ENCODE data around the gene TIMP2. TPM values are rescaled to one million over a fixed set of nuclear protein-coding genes. Genes with fewer than 3 reads are reported as not detected.
"Not testable (repeated sequence)": the region's sequence is repeated elsewhere in the genome, so short reads cannot be mapped to it uniquely, and the experiment has no call there.

TIMP2 gene
- total RNA-seq, 1 donor from 2014 or later, result 34.1 TPM

- no peak for DNase-seq (ENCODE audit: low read depth, low spot score)
These were observed 31.1 kb upstream of the TIMP2 start for GRCh38 chr17:78956254-78956653.

GRCh38 chr17:78954684-78955083 is 29.5 kb upstream of the TIMP2 start:
- no peak for DNase-seq (ENCODE audit: low read depth, low spot score)

- no peak for DNase-seq (ENCODE audit: low read depth, low spot score)
These were observed 28.5 kb upstream of the TIMP2 start for GRCh38 chr17:78953356-78954350.

GRCh38 chr17:78952706-78953105 is 27.5 kb upstream of the TIMP2 start:
- no peak for DNase-seq (ENCODE audit: low read depth, low spot score)

GRCh38 chr17:78951967-78952551 is 26.9 kb upstream of the TIMP2 start:
- no peak for DNase-seq (ENCODE audit: low read depth, low spot score)

GRCh38 chr17:78950870-78951269 is 25.7 kb upstream of the TIMP2 start:
- DNase-seq (ENCODE audit: low read depth, low spot score), result no peak

- no peak for DNase-seq (ENCODE audit: low read depth, low spot score)
These were observed 22.3 kb upstream of the TIMP2 start for GRCh38 chr17:78947235-78948149.

GRCh38 chr17:78946631-78947030 is 21.4 kb upstream of the TIMP2 start:
- DNase-seq (ENCODE audit: low read depth, low spot score), result no peak

- no peak for DNase-seq (ENCODE audit: low read depth, low spot score)
These were observed 20.9 kb upstream of the TIMP2 start for GRCh38 chr17:78946131-78946530.

GRCh38 chr17:78945455-78945854 is 20.3 kb upstream of the TIMP2 start:
- DNase-seq (ENCODE audit: low read depth, low spot score), result not testable (repeated sequence)

GRCh38 chr17:78944956-78945355 is 19.8 kb upstream of the TIMP2 start:
- DNase-seq (ENCODE audit: low read depth, low spot score), result no peak

GRCh38 chr17:78944026-78944425 is 18.8 kb upstream of the TIMP2 start:
- no peak for DNase-seq (ENCODE audit: low read depth, low spot score)

- DNase-seq (ENCODE audit: low read depth, low spot score), result no peak
These were observed 15.5 kb upstream of the TIMP2 start for GRCh38 chr17:78940708-78941107.

GRCh38 chr17:78940258-78940657 is 15.1 kb upstream of the TIMP2 start:
- no peak for DNase-seq (ENCODE audit: low read depth, low spot score)

- DNase-seq (ENCODE audit: low read depth, low spot score), result no peak
These were observed 14.4 kb upstream of the TIMP2 start for GRCh38 chr17:78939615-78940014.

GRCh38 chr17:78937561-78937960 is 12.4 kb upstream of the TIMP2 start:
- no peak for DNase-seq (ENCODE audit: low read depth, low spot score)

- peak; percentile 24 for DNase-seq (ENCODE audit: low read depth, low spot score)
These were observed 10.5 kb upstream of the TIMP2 start for GRCh38 chr17:78935419-78936323.

GRCh38 chr17:78934681-78935418 is 9.7 kb upstream of the TIMP2 start:
- DNase-seq (ENCODE audit: low read depth, low spot score), result no peak

- DNase-seq (ENCODE audit: low read depth, low spot score), result peak; percentile 88
These were observed 8.9 kb upstream of the TIMP2 start for GRCh38 chr17:78933959-78934568.

Measured in pulmonary artery endothelial cell (primary cell).